ENCODE data around the gene CD93. TPM values are rescaled to one million over a fixed set of nuclear protein-coding genes. Genes with fewer than 3 reads are reported as not detected.

The CD93 gene
- total RNA-seq, 1 donor from 2014 or later = under 0.01 TPM

GRCh38 chr20:23039885-23040508 is 46.1 kb downstream of the CD93 start:
- no peaks in the 10 kb centered on the region for H3K36me3 ChIP-seq (ENCODE audit: control insufficient read depth, insufficient read depth, low read length)
- no peak overlapping the region for H3K4me3 ChIP-seq (ENCODE audit: low read depth, low read length)
- peak; percentile 89 for FAIRE-seq
- DNase-seq (ENCODE audit: low read depth) = peak; percentile 59
- H3K27me3 ChIP-seq (ENCODE audit: control insufficient read depth, insufficient read depth, low read length) = peaks cover 11% of the 10 kb centered on the region
- TF ChIP-seq, protein P1, sequence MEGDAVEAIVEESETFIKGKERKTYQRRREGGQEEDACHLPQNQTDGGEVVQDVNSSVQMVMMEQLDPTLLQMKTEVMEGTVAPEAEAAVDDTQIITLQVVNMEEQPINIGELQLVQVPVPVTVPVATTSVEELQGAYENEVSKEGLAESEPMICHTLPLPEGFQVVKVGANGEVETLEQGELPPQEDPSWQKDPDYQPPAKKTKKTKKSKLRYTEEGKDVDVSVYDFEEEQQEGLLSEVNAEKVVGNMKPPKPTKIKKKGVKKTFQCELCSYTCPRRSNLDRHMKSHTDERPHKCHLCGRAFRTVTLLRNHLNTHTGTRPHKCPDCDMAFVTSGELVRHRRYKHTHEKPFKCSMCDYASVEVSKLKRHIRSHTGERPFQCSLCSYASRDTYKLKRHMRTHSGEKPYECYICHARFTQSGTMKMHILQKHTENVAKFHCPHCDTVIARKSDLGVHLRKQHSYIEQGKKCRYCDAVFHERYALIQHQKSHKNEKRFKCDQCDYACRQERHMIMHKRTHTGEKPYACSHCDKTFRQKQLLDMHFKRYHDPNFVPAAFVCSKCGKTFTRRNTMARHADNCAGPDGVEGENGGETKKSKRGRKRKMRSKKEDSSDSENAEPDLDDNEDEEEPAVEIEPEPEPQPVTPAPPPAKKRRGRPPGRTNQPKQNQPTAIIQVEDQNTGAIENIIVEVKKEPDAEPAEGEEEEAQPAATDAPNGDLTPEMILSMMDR (IDR thresholded peaks at IDR 0.05; ENCODE audit: insufficient read depth, low read length, severe bottlenecking) = no peak

DNA sequence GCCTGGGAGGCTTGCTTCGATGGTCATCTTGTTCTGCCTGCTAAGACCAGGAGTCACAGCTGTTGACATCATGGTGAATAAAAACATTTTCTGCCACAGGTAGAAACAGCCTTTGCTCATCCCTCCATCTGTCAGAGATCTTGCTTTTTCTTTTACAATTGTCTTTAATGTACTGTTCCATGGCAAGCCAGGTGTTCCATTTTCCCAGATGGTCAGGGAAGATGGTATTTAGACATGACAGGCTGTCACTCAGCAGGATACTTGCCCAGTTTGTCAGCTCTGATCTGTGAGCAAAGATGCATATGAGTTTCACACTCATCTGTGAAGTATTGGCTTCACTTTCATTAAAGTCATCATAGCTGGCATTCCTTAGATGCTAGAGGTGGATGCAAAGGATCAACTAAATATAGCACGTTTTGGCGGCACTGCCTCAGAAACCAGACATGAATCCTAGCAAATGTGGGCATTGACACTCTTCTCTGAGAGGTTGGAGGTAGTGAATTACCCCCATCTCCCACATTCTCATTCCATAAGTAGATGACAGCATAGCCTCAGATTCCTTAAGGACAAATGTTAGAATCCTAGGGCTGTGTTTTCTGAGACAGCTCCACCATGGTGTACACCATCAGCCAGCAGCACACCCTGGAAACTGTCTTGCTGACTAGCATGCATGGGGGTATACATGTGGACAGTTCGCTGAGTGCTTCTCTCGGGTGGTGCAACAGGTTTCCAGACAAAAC is 46.8 kb downstream of the CD93 start:
- no peak for FAIRE-seq
- TF ChIP-seq, protein P1 (IDR thresholded peaks at IDR 0.05; ENCODE audit: insufficient read depth, low read length, severe bottlenecking) = no peak
- Histone ChIP-seq H3K4me3 (ENCODE audit: low read depth, low read length) (no peak overlapping the region), H3K36me3 (ENCODE audit: control insufficient read depth, insufficient read depth, low read length) (no peaks in the 10 kb centered on the region), H3K27me3 (ENCODE audit: control insufficient read depth, insufficient read depth, low read length) (peaks cover 11% of the 10 kb centered on the region)
- no peak for DNase-seq (ENCODE audit: low read depth)

DNA sequence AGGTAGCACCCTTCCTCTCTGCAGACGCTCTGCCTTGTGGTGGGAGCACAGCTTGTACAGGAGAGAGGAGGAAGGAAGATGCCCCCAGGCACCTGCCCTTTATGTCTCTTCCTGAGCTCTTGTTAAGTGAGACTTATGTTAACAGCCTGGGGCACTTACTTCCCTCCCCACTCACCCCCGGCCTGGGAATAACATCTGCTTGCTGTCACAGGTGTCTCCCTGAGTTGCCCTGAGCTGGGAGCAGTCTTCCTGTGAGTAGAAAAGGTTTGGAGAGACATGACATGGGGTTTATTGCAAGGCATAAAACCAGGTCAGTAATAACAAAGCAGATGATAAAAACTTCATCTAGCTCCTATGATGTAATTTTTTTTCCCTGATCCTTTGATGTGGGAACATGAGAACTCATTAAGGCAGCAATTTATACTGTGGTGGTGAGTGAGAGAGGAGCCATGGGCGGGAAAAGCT is 49.1 kb downstream of the CD93 start:
- Histone ChIP-seq H3K27me3 (ENCODE audit: control insufficient read depth, insufficient read depth, low read length) (peaks cover 19% of the 10 kb centered on the region), H3K4me3 (ENCODE audit: low read depth, low read length) (no peak overlapping the region), H3K36me3 (ENCODE audit: control insufficient read depth, insufficient read depth, low read length) (no peaks in the 10 kb centered on the region)
- FAIRE-seq (no peak), DNase-seq (ENCODE audit: low read depth) (no peak)
- TF ChIP-seq, protein P1 (IDR thresholded peaks at IDR 0.05; ENCODE audit: insufficient read depth, low read length, severe bottlenecking) = no peak

GRCh38 chr20:23036371-23036770 is 49.8 kb downstream of the CD93 start:
- peaks cover 19% of the 10 kb centered on the region for H3K27me3 ChIP-seq (ENCODE audit: control insufficient read depth, insufficient read depth, low read length)
- no peak for FAIRE-seq
- H3K36me3 ChIP-seq (ENCODE audit: control insufficient read depth, insufficient read depth, low read length) = no peaks in the 10 kb centered on the region
- TF ChIP-seq, protein P1 (IDR thresholded peaks at IDR 0.05; ENCODE audit: insufficient read depth, low read length, severe bottlenecking) = no peak
- no peak overlapping the region for H3K4me3 ChIP-seq (ENCODE audit: low read depth, low read length)
- no peak for DNase-seq (ENCODE audit: low read depth)

DNA sequence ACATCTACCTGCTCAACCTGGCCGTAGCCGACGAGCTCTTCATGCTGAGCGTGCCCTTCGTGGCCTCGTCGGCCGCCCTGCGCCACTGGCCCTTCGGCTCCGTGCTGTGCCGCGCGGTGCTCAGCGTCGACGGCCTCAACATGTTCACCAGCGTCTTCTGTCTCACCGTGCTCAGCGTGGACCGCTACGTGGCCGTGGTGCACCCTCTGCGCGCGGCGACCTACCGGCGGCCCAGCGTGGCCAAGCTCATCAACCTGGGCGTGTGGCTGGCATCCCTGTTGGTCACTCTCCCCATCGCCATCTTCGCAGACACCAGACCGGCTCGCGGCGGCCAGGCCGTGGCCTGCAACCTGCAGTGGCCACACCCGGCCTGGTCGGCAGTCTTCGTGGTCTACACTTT is 50.4 kb downstream of the CD93 start:
- TF ChIP-seq, protein P1 (IDR thresholded peaks at IDR 0.05; ENCODE audit: insufficient read depth, low read length, severe bottlenecking) = no peak
- Histone ChIP-seq H3K4me3 (ENCODE audit: low read depth, low read length) (no peak overlapping the region), H3K36me3 (ENCODE audit: control insufficient read depth, insufficient read depth, low read length) (no peaks in the 10 kb centered on the region), H3K27me3 (ENCODE audit: control insufficient read depth, insufficient read depth, low read length) (peaks cover 19% of the 10 kb centered on the region)
- no peak for FAIRE-seq
- DNase-seq (ENCODE audit: low read depth) = no peak

All from bronchial epithelial cell (primary cell).